HG03342 (cell line): ENCODE data around the gene ACTR3C.
A peak's percentile ranks its signal among the peaks of the same experiment; 100 is the strongest.

Source experiments
- ATAC-seq: cut with Tn5 transposase; IDR thresholded peaks from one replicate; pipeline ENCODE4 v1.9.1; 2021; ENCODE audit warnings: mild to moderate bottlenecking, moderate library complexity; ENCODE audit not compliant: unreplicated experiment

Gene ACTR3C

GRCh38 chr7:150359622-150360362, 36.4 kb upstream of the ACTR3C start:
- no peak for ATAC-seq

- ATAC-seq = no peak
Measured at GRCh38 chr7:150358988-150359621, 35.8 kb upstream of the ACTR3C start.

- ATAC-seq = no peak
Measured at GRCh38 chr7:150358433-150358832, 35.1 kb upstream of the ACTR3C start.

GRCh38 chr7:150357771-150358427, 34.6 kb upstream of the ACTR3C start:
- ATAC-seq = peak; percentile 19

- ATAC-seq = peak; percentile 46
Measured at GRCh38 chr7:150357270-150357669, 33.9 kb upstream of the ACTR3C start.

GRCh38 chr7:150356265-150356897, 33.0 kb upstream of the ACTR3C start:
- no peak for ATAC-seq

GRCh38 chr7:150355666-150356059, 32.3 kb upstream of the ACTR3C start:
- no peak for ATAC-seq

GRCh38 chr7:150351587-150352194, 28.3 kb upstream of the ACTR3C start:
- no peak for ATAC-seq

GRCh38 chr7:150346922-150347321, 23.6 kb upstream of the ACTR3C start:
- ATAC-seq = no peak

- no peak for ATAC-seq
Measured at GRCh38 chr7:150345012-150345411, 21.7 kb upstream of the ACTR3C start.

GRCh38 chr7:150344299-150344698, 21.0 kb upstream of the ACTR3C start:
- no peak for ATAC-seq

- no peak for ATAC-seq
Measured at GRCh38 chr7:150343225-150343624, 19.9 kb upstream of the ACTR3C start.

- ATAC-seq = no peak
Measured at GRCh38 chr7:150342121-150342408, 18.7 kb upstream of the ACTR3C start.

GRCh38 chr7:150341263-150342120, 18.1 kb upstream of the ACTR3C start, which contains the start of gene RARRES2:
Gene RARRES2, minus strand, starts transcription at chr7:150341629. Its CDS starts 1,020 bp downstream, at chr7:150340609.
- no peak for ATAC-seq

- no peak for ATAC-seq
Measured at GRCh38 chr7:150340875-150341262, 17.5 kb upstream of the ACTR3C start.

GRCh38 chr7:150340024-150340749, 16.8 kb upstream of the ACTR3C start:
- no peak for ATAC-seq

GRCh38 chr7:150339409-150339809, 16.1 kb upstream of the ACTR3C start:
- no peak for ATAC-seq

GRCh38 chr7:150338166-150338829, 15.0 kb upstream of the ACTR3C start:
- no peak for ATAC-seq

- no peak for ATAC-seq
Measured at GRCh38 chr7:150337659-150338081, 14.3 kb upstream of the ACTR3C start.
